Medulla oblongata (tissue), 1 donor: Measurements from ENCODE around the gene SCNN1A.

ENCODE experiments used
- DNase-seq: peaks from one replicate; pipeline ENCODE4 v3.0.0-alpha.2; 2015; ENCODE audit errors: extremely low spot score

The SCNN1A gene

DNA sequence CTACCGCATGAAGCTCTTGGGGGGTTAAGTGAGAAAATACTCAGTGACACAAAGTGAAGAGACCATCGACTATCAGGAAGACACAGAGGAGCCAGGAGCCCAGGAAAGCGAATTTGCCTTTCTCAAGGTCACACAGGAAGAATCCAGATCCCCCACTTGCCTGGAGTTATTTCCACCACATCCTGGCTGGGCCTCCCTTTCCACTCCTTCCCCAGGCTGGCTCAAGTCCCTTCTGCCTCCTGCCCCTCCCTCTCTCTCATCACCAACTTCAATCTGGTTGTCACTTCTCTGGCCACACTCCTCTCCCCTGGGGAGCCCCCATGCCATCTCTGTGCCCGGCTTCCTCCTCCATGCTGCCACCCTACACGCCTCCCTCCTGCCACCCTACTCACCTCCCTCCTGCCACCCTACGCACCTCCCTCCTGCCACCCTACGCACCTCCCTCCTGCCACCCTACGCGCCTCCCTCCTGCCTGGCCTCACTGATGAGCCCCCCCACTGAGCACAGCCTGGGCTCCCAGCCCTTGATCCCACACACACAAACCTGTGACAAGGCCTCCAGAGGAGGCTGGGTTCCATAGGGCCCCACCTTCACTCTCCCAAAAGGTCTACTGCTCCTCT, 6.3 kb downstream of the SCNN1A start:
- DNase-seq, result no peak

DNA sequence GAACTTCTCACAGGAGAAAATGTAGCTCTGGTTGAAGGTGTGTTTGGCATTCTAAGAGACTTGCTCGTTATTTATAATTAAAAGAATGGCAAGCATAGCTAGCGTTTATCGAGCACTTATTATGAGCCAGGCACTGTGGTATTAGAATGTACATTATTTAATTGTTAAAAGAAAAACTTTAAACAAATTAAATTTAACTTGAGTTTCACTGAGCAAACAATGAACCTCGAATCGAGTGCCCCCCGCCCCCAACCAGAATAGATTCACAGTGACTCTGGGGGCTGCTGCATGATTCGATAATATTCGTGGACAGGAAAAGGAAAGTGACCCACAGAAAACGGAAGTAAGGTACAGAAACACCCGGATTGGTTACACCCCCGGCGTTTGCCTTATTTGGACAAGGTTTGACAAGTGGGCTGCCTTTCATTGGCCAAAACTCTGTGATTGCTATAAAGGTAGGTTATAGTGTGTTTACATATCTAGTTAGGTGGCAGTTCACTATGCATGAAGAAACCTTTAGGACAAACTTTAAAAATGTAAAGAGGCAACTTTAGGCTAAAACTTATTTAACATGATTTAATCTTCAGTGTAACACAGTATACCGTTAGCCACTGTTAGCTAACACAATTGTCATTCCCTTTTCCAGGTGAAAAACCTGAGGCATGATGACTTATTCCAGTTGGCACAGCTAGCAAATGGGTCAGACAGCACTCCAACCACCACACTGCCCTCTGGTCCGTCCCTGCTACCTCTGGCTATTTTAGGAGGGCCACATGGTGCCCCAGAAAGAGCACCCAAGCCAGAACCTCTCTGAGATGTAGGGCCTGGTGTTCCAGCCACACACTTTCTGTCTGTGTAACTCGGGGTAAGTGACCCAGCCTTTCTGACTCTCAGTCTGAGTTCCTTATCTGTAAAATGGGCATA, 7.1 kb downstream of the SCNN1A start:
- DNase-seq, result peak; percentile 35

DNA sequence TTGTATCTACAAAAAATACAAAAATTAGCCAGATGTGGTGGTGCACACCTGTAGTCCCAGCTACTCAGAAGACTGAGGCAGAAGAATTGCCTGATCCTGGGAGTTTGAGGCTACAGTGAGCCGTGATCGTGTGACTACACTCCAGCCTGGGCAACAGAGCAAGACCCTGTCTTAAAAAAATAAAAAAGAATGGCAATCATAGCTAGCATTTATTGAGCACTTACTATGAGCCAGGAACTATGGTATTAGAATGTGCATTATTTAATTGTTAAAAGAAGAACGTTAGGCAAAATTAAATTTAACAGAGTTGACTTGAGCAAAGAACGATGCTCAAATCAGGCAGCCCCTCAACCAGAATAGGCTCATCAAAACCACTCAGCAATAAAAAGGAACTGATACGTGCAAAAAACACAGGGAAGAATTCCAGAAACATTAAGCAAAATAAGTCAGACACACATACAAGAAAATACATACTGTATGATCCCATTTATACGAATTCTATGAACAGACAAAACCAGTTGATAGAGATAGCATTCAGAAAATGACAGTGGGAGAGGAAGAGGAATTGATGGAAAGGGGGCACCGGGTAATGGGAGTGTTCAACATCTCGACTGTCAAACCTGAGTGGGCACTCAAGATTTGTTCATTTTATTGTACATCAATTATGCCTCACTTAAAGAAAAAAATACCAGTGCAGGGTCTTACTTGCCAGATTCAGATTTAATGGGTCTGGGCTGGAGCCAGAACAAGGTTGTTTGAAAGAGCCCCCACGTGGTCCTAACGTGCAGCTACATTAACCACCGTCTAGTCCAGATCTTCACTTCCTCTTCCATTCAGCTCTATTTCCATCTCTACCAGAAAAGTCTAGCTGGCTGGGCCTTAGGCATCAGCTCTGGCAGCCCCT, 8.0 kb downstream of the SCNN1A start:
- DNase-seq, result peak; percentile 74

DNA sequence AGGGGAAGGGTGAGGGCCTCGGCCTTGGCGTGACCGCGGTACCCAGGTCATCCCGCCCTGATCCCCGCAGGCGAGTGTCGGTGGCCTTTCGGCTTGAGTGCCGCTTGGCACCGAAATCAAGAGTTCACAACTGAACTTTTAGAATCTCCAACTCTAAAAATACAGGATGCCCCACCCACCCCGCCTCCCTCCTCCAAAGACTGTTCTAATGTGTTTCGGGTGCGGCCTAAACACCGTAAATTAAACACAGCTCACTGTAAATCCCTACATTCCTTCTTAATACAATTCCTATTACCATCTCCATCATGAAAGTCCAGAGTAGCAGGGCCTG, 11.4 kb downstream of the SCNN1A start:
- no peak for DNase-seq

DNA sequence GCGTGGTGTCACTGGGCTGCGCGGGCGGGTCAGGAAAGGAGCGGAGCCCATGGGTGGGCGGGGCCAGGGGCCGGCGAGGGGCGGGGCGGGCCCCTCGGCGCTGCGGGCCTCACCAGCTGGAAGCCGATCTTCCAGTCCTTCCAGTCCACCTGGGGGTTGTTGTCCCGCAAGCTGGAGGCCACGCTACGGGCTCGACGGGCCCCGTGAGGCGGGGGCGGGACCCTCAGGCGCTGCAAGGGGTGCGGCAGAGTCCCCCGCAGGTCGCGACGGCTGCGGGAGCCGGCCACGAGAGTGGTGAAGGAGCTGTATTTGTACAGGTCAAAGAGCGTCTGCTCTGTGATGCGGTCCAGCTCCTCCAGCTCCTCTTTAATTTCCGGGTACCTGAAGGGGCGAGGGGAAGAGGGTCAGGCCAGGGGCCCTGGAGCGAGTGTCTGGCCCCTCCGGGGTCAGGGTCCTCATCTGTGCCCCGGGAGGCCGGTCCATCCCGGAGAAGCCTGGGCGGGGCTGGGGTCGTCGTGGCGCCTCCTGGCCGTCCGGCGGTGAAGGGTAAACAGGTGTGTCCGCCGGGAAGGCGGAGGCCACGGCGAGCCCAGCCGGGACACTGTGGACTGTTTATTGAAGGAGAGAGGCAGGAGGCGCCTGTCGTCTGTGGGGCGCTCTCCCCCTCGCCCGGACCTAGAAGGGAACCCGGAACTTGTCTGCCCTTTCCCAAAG, 11.9 kb downstream of the SCNN1A start:
- DNase-seq, result peak; percentile 77

DNA sequence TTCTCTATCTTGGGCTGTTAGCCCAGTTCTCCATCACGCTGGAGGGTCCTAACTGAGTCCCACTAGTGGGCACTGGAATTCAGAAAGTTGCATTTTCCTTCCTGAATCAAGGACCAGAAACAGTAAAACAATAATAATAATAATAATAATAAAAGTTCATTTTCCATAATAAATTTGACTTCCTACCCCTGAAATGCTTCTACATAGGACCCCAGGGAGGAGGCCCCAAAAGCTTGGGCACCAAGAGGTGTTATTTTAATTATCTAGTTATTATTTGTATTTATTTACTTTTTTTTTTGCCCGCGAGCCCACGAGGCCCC, 12.4 kb downstream of the SCNN1A start:
- no peak for DNase-seq

DNA sequence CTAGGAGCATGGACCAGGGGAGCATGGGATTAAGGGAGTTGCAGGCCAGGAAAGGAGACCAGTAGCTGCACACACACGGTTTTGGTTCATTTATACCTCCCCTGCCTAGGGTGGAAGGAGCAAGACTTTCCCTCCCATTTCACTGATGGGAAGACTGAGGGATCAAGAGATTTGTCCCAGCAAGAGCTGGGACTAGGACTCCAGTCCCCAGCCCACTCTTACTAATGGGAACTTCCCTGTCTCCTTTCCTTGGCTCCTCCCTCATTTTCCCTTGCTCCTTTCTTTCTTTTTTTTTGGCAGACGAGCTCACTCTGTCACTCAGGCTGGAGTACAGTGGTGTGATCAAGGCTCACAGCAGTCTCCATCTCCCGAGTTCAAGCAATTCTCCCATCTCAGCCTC, 13.0 kb downstream of the SCNN1A start:
- DNase-seq, result no peak

DNA sequence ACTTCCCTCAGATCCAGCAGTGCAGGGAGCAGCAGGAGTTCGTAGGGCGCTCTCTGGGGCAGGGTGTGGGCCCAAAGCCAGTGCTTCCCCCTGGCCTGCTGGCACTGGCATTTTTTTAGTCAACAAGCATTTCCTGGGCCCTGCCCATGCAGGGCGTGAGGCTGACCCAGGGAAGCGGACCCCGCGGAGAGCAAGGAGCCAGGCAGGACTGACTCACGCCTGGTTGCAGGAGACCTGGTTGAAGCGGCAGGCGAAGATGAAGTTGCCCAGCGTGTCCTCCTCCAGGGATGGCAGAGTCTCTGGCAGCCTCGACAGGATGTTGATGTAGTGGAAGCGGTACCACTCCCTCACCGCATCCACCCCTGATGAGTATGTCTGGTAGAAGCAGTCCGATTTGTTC, 13.5 kb downstream of the SCNN1A start:
- DNase-seq, result no peak

DNA sequence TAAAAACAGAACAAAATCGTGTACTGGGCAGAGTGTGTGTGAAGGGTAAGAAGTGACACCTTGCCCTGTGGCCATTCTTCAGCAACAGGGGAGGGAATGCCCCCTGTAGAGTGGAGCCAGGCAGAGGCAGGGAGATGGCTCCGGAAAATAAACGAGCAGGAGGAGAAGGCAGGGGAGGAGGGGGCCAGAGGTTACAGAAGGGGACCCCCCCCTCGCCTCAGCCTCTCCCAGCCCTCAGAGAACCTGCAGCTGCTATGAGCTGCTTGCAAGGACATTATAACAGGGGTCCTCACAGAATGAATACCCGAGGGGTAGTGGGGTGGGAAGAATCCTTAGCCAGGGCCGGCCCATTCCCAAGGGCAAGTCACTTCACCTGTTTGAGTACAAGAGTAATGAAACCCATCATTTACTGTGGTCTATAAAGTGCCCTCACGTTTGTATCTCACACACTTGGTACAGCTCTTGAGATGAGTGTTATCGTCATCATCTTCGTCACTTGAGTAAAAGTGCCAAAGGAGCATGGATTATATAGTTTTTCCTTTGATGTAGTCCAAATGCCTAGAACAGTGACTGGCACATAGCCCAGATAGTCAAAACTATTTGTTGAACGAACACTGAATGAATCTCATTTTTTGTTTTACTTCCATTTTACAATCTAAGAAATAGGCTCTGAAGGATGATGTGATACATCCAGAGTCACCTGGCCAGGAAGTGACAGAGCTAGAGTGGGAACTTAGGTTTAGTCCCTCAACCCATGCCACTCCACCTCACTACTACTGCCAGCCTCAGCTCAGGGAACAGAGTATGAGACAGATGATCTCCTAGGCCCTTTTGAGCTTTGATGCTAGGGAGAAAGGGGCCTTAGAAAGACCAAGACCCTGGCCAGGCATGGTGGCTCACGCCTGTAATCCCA, 14.5 kb downstream of the SCNN1A start:
- DNase-seq, result no peak

DNA sequence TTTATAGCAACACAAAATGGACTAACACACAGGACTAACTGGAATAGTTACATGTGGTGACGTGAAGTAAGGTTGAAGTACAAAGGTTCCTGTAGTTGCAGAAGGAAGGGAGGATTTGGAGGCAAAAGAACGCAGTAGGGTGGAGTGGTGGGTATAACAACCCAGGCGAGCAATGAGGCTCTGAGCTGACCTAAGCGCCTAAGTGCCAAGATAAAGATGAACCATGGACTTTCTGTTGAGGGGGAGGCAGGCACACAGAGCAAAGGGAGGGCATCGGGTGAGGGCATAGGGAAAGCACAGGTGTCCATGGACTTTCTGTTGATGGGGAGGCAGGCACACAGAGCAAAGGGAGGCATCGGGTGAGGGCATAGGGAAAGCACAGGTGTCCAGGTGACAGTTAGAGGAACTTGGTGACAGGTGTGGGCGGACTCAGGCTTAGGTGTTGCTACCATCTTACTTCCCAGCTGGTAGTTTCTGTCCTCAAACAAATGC, 15.2 kb downstream of the SCNN1A start:
- no peak for DNase-seq

DNA sequence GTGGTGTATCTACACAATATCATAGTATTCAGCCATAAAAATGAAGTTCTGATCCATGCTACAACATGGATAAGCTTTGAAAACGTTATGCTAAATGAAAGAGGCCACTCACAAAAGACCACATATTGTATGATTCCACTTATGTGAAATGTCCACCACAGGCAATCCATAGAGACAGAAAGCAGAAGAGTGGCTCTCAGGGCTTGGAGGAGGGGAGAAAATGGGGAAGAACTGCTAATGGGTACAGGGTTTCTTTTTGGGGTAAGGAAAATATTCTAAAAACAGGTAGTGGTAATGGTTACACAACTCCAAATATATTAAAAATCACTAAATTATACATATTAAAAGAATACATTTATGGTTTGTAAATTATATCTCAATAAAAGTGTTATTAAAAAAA, 16.5 kb downstream of the SCNN1A start:
- DNase-seq, result no peak

DNA sequence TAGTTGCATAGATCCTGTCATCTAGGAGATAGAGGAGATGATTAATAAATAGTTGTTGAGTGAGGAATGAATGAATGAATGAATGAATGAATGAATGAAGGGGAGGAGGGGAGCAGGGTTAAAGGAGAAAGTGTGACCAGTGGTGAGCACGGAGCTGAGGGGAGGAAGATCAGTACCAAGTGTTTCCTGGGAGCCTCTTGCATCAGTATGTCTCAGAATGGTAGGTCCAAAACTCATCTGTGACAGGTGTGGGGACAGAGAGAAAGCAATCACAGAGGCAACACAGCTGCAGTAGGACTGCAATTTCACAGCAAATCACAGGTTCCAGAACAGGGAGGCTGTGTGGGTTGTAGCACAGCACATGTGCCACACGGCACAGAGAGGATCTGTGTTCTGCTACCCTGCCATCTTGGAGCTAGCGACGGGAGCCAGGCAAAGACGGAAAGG, 19.0 kb downstream of the SCNN1A start:
- no peak for DNase-seq

DNA sequence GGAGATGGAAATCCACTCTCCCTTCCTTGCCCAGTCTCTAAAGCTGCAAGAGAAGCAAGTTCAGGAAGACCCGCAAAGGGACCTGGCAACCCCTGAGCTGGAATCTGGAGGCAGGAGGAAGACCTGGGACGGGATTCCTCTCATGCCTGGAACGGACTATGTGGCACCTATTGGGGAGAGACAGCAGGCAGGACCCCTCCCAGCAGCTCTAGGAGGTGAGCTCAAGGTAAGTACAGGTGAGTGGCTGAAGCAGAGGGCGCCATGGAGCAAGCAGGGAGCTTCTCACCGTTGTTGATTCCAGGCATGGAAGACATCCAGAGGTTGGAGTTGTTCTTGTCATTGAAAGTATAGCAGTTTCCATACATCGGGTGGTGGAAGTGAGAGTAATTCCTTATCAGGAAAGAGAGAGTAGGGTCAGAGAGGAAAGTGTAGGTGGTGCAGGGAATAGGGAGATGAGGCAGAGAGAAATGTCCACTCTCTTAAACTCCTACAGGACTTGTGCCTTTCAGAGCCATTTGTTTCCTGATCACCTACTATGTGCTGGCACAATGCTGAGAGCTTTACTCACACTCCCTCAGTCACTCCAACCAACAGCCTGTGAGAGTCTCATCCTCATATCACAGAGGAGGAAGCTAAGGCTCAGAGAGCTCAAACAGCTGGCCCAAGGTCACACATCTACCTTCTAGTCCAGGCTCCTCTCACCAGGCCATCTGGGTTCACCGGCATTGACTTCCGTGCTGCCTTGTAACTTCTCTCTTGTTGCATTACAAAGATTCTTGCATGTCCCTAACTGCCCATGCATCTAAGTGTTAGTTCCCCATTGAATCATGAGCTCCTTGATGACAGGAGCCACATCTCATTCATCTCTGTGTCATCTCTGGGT, 19.6 kb downstream of the SCNN1A start:
- no peak for DNase-seq

DNA sequence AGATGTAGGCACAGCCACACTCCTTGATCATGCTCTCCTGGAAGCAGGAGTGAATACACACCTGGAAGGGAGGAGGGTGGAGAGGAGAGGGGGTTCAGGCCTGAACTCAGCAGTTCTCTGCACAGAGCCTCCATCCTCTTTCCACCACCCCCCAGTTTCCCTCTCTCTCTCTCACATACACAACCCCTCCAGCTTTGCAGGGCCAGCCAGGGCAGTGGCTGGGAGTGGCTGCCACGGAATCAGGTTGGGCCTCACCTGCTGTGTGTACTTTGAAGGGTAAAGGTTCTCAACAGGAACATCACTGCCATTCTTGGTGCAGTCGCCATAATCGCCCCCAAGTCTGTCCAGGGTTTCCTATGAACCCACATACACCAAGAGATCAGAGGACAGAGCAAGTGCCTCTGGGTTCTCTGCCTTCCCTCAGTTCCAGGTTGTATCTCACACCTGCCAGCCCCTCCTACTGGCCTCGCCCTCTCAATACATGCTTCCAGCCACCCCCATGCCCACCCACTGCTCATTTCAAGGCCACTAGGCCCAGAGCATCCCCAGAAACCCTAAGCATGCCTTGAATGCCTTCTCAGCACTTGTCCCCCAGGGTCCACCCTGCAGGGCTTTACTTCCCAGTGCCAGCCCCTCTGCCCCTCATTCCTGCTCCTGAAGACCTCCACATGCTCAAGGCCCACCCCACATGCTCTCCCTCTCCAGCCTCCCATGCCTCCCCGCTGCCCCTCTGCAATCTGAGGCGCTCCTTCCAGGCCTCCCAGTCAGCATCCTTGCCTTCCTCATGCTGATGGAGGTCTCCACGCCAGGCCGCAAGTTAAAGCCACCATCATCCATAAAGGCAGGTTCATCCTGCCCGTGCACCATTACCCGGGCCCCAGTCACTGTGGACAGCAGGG, 20.6 kb downstream of the SCNN1A start:
- no peak for DNase-seq

DNA sequence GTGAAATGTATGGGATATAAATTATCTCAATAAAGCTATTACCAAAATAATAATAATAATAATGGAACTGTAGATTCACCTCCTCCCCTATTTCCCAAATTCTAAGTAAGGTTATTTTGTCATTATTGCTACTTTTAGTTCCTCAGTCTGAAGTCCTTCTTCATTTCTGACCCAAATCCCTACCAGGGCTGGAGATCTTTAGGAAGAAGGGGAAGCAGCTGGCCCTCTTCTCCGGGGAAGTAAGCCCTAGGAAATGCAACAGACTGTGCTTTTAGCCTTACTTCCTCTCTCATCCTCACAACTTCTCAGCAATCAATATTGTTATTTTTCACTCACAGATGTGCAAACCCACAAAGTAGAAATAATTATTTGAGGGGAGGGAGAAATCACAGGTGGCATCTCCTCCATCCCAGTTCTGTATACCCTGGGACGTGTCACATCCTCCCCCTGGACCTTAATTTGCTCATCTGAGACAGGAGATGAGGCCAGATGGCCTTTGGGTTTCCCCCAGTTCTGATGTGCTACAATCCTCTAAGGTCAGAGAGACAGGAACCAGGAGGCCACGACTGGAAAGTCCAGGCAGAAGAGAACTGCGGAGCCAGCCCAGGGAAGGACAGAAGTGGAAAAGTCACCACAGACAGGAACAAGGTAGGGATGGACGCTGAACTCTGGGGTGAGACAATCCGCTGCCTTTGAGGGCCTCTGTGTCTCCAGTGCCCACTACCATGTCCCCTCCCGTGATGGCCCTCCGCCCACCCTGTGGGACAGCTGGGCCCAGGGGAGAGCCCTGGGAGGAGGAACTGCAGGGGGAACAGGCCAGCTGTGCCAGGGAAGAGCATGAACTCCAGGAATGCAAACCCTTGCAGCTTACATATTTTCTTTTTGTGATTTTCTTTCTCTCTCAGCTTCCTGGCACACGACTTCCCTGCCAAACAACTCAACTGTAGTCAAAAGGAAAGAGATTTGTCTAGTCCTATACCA, 22.9 kb downstream of the SCNN1A start:
- peak; percentile 46 for DNase-seq

DNA sequence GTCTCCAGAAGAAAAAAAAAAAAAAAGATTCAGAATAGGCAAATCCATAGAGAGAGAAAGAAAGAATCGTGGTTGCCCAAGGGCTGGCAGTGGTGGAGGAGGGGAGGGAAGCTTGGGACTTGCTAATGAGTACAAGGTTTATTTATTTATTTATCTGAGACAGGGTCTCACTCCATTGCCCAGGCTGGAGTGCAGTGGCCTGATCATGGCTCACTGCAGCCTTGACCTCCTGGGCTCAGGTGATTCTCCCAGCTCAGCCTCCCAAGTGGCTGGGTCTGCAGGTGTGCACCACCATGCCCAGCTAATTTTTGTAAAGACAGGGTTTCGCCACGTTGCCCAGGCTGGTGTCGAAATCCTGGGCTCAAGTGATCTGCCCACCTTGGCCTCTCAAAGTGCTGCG, 23.7 kb downstream of the SCNN1A start:
- DNase-seq, result no peak
